Fibroblast of skin of scalp (primary cell): Measurements from ENCODE around the gene AMT. TPM values are rescaled to one million over a fixed set of nuclear protein-coding genes. Genes with fewer than 3 reads are reported as not detected.

Experiments used
- DNase-seq: peaks from one replicate; pipeline ENCODE4 v3.0.0-alpha.2; 2013
- polyA plus RNA-seq, 2 experiments: library from polyadenylated mRNA; unstranded; fragments of 120-200 nt; gene quantifications; one replicate each; pipeline ENCODE4 v1.2.1, GENCODE V29; 2013; ENCODE audit not compliant: insufficient read length in 2 of 2

The AMT gene, protein sequence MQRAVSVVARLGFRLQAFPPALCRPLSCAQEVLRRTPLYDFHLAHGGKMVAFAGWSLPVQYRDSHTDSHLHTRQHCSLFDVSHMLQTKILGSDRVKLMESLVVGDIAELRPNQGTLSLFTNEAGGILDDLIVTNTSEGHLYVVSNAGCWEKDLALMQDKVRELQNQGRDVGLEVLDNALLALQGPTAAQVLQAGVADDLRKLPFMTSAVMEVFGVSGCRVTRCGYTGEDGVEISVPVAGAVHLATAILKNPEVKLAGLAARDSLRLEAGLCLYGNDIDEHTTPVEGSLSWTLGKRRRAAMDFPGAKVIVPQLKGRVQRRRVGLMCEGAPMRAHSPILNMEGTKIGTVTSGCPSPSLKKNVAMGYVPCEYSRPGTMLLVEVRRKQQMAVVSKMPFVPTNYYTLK
- 3.2 TPM for polyA plus RNA-seq (2013, experiment 1 of 2; ENCODE audit: insufficient read length)
- polyA plus RNA-seq (2013, experiment 2 of 2; ENCODE audit: insufficient read length), result 4.4 TPM

GRCh38 chr3:49422379-49423248 lies at the start of gene AMT:
Gene AMT (minus strand): TSS chr3:49422473. CDS start chr3:49422450, 23 bp downstream.
- peak; percentile 43 for DNase-seq

DNA sequence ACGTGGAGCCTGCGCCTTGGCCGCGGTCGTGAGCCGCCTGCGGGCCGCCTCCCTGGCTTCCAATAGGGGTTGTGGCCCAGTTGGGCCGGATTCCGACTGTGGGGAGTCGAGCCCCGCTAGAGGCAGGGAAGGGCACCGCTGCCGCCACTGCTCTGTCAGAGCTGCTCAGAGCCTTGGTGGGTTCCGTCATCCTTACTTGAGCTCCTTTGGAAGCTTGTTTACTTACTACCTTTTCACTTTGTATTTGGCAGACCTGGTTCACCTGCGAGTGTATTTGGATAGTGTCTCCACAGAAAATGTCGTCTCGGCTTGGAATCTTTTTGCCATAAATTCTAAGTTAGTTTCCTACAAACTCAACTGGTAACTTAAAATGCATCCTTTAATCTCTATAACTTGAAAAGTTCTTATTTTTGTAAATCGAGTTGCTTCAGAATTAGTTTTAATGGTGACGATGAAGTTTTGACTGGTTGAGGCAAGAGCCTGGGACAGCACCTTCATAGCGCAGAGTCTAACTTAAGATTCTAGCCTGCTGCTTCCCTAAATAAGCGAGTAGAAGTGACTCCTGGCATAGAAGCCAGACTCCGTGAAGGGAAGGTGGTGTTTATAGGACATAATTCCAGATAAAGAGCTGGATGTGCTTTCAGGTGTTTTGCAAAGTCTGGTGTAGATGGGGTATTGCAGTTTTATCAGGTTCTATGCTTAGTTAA lies 48.6 kb upstream of the AMT start:
- no peak for DNase-seq

DNA sequence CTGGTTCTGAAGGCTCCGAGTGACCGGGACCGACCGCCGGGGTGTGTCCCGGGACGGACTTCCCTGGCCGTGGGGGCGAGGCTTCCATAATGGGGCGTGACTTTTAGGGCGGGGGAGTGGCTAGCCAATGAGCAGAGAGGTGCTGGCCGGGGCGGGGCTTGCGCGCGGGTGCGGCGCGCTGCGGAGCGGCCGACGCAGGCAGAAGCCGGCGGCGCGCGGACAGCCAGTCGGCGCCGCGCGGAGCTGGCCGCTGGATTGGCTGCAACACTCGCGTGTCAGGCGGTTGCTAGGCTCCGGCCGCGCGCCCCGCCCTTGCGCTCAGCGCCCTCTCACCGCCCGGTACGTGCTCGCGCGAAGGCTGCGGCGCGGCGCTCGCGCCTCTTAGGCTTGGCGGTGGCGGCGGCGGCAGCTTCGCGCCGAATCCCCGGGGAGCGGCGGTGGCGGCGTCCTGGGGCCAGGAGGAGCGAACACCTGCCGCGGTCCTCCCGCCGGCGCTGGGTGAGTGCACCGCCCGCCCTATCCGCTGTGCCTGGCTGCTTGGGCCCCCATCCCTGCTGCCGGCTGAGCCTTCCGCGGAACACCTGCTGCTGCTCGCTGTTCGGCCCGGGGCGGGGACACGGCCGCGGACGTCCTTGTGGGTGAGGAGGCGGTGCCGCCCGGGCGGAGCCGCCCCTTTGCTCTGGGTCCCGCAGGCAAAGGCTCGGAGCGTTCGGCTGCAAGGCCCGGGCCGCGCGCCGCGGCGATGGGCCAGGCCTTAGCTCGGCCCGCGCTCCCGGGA lies 47.9 kb upstream of the AMT start, which contains the start of gene DAG1:
Gene DAG1, plus strand, starts transcription at position 332 of the 778 bp plus-strand sequence. CDS start 40,268 bp downstream, outside the sequence.
- DNase-seq, result peak; percentile 97

GRCh38 chr3:49469037-49469935 lies 47.0 kb upstream of the AMT start:
- DNase-seq, result peak; percentile 92

DNA sequence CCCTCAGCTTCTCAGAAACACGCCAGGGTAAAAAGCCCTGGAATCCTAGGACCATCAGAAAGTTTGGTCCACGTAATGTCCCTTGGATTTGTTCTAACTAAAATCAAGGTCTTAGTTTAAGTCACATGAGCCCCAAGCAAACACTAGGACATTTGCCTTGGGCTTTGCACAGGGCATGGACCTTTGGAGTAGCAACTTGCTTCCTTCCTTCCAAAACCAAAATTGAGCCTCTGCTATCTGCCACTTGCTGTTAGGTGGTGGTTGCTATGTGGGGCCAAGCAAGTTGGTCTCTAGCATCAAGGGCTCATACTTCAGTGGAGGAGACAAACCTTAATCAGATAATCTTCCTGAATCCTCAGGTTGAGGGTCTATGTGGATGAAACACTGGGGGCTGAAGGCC lies 43.8 kb upstream of the AMT start:
- no peak for DNase-seq

DNA sequence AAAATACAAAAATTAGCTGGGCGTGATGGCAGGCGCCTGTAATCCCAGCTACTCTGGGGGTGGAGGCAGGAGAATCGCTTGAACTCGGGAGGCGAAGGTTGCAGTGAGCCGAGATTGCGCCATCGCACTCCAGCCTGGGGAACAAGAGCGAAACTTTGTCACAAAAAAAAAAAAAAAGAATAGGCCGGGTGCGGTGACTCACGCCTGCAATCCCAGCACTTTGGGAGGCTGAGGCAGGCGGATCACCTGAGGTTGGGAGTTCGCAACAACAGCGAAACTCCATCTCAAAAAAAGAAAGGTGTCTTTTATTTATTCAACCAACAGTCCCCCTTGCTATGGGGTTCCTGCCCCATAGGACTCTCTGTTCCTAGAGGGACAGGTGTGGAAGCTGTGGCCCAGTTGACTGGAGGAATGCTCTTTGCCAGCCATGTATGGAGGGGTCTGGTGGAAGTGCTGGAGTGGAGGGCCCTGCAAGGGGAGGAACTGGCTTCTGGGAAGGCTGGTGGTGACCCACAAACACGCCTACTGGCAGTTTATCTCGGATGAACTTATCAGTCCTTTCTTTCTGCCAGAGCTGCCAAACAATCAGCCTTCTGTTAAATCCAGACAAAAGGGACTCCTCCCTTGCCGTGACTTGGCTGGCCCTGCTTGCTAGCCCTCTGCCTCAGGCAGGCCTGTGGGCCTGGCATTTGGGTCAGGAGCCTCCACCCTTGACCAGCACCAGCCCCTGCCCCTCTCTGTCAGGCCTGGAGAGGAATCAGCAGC lies 43.2 kb upstream of the AMT start:
- DNase-seq, result no peak

GRCh38 chr3:49462222-49462621 lies 39.9 kb upstream of the AMT start:
- peak; percentile 53 for DNase-seq

DNA sequence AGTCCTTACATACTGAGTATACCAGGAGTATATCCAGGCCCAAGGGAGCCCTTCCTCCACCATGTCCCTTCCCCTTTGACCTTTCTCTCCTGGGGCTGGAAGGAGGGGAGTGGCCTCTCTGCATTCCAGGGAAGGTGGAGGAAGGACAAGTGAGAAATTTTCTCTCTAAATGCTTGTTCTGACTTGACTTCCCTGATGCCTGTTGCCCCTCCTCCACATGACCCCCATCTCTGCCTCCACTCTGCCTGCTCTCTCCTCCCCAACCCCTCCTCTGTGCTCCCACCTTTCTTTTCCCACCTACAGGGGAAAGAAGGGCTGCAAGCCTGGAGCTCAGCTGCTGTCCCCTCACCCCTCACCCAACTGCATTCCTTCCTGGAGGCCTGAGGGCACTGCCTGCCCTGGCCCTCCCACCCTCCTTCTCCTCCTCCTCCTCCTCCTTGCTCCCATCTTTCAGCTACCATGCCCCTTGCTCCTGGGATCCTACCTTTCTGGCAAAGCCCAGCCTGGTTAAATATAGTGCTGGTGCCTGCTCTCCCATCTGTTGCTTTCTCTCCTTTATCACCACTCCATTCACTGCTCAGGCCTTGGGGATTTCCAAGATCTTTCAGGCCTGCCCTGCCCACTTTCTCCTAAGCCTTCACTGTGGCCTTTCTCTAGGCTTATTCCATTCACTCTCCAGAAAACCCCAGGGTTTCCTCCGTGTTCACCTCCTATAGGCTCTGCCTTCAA lies 39.3 kb upstream of the AMT start:
- peak; percentile 30 for DNase-seq

- no peak for DNase-seq
Observed at GRCh38 chr3:49460956-49461355, 38.7 kb upstream of the AMT start.

- DNase-seq, result no peak
Observed at GRCh38 chr3:49460188-49460890, 38.1 kb upstream of the AMT start.

DNA sequence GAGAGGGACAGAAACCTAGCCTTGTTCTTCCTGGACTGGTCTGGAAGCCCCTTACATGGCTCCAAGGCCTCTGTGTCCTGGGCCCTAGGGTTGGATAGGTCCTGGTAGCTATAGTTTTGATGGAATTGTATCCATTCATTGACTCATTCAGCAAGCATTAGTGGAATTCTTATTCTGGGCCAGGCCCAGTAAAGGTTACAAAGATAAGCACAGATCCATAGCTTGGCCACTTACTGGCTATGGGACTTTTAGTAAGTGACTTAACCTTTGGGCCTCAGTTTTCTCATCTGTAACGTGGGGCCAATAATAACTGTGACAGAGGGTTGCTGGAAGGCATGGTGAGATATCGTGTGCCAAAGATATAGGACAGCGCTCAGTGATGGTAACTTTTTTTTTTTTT lies 34.2 kb upstream of the AMT start:
- DNase-seq, result peak; percentile 33

DNA sequence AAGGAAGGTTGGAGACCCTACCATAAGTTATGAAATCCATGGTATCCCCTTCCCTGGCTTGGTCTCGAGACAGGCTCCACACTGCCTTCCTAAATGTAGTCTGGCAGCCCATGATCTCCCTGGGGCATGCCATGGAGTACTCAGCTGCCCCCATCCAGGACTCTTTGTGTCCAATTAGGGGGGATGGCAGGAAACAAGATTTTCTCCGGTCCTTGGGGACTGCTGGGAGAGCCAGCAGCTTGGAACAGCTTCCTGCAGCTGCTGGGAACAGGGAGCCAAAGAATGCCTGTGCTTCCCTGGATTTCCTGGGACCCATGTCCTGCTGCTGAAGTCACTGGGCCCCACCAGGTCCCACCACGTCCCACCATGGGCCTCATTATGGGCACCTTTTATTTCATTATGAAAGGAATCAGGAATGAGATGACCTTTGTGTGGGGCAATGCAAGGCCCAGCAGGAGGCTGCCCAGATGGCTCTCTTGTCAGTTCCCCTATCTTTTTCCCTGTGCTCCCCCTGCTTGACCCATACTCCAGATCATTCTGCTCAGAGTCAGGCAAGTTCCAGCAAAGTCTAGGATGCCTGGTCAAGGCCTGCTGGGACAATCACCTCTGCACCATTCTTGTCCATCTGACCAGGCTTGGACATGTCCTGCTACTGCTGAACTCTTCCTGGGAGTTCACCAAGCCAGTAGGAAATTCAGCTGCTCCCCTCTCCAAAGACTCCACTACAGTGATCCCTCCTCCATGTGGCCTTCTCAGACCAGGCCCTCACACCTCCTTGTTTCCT lies 32.8 kb upstream of the AMT start:
- peak; percentile 53 for DNase-seq

DNA sequence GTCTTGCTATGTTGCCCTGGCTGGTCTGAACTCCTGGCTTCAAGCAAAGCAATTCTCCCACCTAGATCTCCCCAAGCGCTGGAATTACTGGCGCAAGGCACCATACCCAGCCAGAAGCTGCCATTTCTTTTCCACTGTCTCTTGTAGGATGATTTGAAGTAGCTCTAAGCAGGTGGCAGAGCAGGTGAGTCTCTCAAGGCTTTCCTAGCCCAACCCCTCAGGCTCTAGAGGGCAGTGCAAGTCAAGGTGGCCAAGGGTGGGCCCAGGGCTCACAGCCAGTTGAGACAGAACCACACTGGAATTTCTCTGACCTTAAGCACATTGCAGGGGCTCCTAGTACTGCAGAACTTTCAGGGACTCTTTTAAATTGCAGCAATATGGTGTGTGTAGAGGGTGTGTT lies 32.2 kb upstream of the AMT start:
- no peak for DNase-seq

DNA sequence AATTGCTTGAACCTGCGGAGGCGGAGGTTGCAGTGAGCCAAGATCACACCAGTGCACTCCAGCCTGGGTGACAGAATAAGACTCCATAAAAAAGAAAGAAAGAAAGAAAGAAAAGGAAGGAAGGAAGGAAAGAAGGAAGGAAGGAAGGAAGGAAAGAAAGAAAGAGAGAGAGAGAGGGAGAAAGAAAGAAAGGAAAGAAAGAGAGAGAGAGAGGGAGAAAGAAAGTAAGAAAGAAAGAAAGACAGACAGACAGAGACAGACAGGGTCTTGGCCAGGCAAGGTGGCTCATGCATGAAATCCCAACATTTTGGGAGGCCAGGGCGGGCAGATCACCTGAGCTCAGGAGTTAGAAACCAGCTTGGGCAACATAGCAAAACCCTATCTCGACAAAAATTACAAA lies 31.3 kb upstream of the AMT start:
- no peak for DNase-seq

DNA sequence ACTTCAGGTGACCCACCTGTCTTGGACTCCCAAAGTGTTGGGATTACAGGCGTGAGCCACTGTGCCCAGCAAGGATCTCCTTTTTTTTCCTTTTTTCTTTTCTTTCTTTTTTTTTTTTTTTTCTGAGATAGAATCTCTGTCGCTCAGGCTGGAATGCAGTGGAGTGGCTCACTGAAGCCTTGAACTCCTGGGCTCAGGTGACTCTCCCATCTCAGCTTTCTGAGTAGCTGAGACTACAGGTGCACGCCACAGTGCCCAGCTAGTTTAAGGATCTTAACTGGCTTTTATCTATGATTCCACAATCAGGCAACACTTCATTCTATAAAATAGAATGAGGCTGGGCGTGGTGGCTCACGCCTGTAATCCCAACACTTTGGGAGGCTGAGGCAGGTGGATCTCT lies 23.1 kb upstream of the AMT start:
- DNase-seq, result no peak

DNA sequence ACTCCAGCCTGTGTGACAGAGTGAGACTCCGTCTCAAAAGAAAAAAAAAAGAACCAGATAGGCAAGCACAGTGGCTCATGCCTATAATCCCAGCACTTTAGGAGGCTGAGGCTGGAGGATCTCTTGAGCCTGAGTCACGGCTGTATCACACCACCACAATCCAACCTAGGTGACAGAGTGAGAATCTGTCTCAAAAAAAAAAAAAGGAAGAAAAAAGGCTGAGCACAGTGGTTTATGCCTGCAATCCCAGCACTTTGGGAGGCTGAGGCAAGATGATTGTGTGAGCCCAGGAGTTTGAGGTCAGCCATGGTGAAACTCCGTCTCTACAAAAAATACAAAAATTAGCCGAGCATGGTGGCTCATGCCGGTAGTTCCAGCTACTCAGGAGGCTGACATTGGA lies 12.5 kb upstream of the AMT start:
- no peak for DNase-seq

DNA sequence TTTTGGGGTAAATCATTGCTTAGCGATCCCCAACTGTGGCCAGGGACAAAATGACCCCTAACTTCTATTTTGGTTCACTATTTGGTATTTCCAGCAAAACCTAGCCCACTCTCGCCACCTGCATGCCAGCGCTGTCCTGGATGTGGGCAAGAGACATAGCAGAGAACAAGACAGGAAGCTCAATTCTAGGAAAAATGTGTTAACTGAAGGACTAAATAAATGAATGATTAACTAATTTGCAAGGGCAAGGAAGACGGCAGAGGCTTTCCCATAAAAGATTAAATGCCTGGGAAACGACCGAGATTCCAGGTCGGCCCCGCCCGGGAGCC lies 6.4 kb upstream of the AMT start:
- no peak for DNase-seq

- no peak for DNase-seq
Observed at GRCh38 chr3:49427586-49427985, 5.3 kb upstream of the AMT start.
